A549 (cell line): ENCODE measurements around the gene NKD1.

ENCODE experiments used
- CTCF ChIP-seq: fragments of >200 bp; sonication (Bioruptor Twin); formaldehyde crosslinking; IDR thresholded peaks from 3 replicates; pipeline ENCODE4 v1.5.1; 2016
- EP300 ChIP-seq, 2 experiments: fragments of >200 bp; sonication (Bioruptor Twin); formaldehyde crosslinking; IDR thresholded peaks; 2 replicates in 1 of 2; 3 replicates in 1 of 2; pipeline ENCODE4 v1.6.1; 2016 to 2017
- HDAC2 ChIP-seq: fragments of 200-600 bp; sonication (generic); IDR thresholded peaks from 2 replicates; pipeline ENCODE4 v1.6.1; 2016
- PHF8 ChIP-seq: fragments of 200-600 bp; sonication (generic); IDR thresholded peaks from 2 replicates; pipeline ENCODE4 v1.6.1; 2016; ENCODE audit warnings: low read depth, mild to moderate bottlenecking, antibody characterized with exemption, moderate library complexity, borderline replicate concordance
- POLR2A ChIP-seq: IDR thresholded peaks from 2 replicates; pipeline ENCODE4 v1.6.1; 2012; ENCODE audit warnings: mild to moderate bottlenecking, low read length
- TF ChIP-seq, protein P1 (sequence below): IDR thresholded peaks from 2 replicates; pipeline ENCODE4 v1.6.1; 2012

DNA sequence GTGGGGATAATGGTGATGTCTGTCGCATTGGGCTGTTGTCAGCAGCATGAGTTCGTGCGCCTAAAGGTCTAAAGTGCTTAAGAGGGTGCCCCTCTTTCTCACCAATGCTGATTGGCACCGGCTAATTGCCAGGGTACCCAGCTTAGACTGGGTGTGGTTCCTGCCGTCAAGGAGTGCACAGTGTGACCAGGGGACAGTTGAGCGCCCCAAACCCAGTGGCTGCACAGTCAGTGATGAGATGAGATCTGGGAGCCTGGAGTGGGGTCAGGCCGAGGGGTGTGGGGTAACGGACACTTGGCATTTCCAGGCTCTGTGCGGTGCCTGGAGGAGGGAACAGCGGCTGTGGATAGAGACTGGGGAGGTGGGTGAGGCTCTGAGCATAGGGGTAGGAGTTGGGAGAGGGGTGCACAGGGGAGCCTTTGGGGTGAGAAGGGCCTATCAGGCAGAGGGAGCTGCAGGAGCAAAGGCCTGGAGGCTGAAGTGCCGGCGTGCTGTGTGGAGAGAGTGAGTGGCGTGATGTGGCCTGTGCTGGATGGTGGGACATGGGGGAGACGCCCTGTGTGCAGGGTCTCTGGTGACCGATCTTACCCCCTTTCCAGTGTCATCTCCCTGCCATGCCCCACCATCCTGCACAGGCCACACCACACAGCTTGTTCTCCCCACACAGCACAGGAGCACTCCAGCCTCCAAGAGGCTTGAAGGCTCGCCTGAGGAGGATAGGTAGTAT, 74.6 kb downstream of the NKD1 start:
- TF ChIP-seq POLR2A (no peak), EP300 (IDR thresholded peaks at IDR 0.05) (no peak), HDAC2 (no peak), CTCF (no peak), PHF8 (no peak)
- TF ChIP-seq, protein P1, sequence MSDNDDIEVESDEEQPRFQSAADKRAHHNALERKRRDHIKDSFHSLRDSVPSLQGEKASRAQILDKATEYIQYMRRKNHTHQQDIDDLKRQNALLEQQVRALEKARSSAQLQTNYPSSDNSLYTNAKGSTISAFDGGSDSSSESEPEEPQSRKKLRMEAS = no peak
